HG02970 (cell line): ENCODE results near the gene CAV1.

Experiments used
- ATAC-seq: cut with Tn5 transposase; IDR thresholded peaks from one replicate; pipeline ENCODE4 v1.9.1; 2021; ENCODE audit warnings: mild to moderate bottlenecking, moderate library complexity, moderate number of reproducible peaks; ENCODE audit not compliant: unreplicated experiment, low FRiP score

The CAV1 gene

DNA sequence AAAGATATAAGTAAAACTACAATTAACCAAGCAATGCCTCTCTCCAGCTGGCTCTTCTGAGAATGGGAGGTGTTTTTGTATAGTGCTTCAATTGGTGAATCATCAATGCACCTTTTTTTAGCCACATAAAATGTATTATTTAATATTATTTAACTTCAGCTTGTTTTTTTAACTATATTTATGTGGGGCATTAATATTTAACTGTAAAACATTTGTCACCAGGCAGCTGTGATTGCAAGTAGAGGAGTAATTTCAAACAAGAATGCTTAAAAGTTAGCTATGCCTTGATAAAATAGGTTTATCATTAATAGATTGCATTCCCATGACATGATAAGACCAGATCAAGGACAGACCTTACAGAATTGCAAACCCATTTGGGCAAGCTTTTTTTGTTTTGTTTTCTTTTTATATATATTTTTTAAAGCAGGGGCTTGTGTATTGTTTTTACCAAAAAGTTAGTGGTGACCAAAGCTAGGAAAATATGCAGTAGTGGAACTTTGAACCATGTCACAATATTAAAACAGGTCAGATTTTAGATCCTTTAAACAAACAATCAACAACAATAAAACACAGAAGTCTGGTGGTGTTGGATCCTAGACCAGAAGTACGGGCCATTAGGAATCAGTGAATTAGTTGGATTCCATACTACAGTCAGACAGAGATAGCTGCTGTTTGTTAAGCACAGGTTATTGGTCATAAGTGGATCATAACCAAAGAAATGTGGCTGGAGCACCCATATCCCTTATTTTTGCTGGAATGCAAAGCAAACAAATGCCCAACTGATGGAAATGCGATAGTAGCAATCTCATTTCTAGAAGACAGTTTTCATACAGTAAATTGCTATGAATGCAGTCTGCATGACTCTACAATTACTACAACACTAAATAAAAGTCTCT lies 22.4 kb upstream of the CAV1 start:
- ATAC-seq, result no peak

- no peak for ATAC-seq
Measured at GRCh38 chr7:116503835-116504234, 21.0 kb upstream of the CAV1 start.

DNA sequence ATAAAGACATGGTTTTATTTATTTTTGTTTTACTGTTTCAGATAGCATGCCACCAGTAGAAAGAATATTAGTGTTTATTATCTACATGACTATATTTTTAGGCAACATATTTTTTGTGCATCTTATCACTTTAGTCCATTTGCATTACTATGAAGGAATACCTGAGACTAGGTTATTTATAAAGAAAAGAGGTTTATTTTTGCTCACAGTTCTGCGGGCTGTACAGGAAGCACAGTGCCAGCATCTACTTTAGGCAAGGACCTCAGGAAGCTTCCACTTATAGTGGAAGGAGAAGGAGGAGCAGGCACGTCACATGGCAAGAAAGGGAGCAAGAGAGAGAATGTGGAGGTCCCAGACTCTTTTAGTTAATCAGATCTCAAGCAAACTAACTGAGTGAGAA lies 19.6 kb upstream of the CAV1 start:
- ATAC-seq, result no peak

GRCh38 chr7:116505823-116506222 lies 19.0 kb upstream of the CAV1 start:
- ATAC-seq, result no peak

DNA sequence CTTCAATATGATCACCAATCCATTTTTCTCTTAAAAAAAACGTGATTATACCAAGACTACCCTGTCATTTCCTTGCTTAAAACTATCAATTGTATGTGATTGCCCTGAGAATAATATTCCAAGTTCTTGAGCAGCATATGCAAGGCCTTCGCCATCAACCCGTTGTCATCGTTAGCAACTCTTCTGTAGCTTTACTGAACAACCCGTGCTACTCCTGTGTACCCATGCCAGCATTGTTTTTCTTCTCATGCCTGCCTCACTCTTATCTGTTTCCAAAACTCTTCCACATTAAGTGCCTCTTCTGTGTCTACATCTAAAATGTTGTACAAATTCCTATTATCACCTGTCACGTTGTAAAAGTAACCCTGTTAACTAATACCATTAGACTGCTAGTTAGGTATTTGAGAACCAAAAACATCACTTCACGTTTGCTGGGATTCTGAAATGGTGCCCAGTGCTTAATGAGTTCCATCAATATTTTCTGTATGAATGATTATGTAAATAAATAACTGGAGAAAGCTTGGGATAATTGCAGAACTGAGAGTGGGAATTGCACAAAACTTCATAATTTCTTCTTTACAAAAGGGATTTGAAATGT lies 14.8 kb upstream of the CAV1 start:
- no peak for ATAC-seq

GRCh38 chr7:116510795-116511194 lies 14.0 kb upstream of the CAV1 start:
- no peak for ATAC-seq

- ATAC-seq, result peak; percentile 99
Measured at GRCh38 chr7:116511552-116512519, 13.0 kb upstream of the CAV1 start.

GRCh38 chr7:116512520-116513188 lies 12.2 kb upstream of the CAV1 start:
- no peak for ATAC-seq

DNA sequence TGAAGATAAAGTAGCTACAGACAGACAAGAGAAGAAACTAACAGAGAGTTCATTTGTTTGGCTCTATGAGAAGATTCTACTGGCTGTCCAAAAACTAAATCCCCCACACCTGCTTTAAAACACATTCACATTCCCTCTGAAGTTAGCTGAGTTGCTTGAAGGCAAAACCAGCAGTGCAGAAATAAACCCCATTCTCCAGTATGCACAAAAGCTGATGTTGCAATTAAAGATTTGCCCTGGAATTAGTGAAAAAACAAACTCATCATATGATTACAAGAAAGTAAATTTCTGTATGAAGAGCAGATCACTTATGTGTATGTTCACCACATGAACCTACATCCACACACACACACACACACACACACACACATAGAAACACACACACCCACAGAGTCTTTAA lies 9.3 kb upstream of the CAV1 start:
- ATAC-seq, result no peak

GRCh38 chr7:116516324-116516723 lies 8.5 kb upstream of the CAV1 start:
- no peak for ATAC-seq

DNA sequence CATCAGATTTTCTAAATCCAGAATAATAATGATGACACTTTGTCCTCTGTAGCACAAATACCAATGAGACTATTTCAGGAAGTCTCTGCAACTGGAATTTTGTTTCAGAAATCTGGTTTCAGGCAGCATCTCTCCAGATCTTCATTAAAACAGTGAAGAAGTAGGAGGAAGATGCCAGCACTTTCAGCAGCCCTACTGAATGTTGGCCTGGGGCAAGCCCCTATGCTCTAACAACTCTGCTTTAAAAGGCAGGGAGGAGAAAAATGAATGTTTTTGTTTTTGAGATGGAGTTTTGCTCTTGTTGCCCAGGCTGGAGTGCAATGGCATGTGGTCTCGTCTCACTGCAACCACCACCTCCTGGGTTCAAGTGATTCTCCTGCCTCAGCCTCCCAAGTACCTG lies 7.2 kb upstream of the CAV1 start:
- ATAC-seq, result no peak

GRCh38 chr7:116518961-116519360 lies 5.9 kb upstream of the CAV1 start:
- ATAC-seq, result no peak

DNA sequence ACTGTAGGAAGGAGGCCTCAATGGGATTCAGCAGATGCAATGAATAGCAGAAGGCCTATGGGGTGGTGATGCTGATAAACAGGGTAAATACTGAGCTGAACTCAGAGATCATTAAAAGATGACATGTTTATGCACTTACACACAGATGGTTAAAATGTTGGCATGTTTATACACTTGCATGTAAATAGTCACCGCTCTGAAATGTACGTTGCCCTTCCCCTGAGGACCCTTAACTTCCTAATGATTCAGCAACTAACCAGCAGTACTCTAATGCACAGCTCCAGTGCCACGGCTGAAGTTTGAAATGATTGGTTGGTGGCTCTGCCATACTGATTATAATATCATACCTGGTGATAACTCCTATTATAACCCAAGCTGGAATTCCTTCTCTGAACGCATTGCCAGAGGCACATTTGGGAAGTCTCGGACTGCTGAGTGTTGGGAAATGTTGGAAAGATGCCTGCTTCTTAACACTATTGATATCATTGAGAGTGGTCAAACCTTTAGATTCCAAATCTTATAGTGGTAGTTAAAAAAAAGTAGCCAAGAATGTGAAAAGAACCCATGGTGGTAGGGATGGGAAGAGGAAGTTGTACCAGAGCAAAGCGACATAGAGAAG lies 3.7 kb upstream of the CAV1 start:
- ATAC-seq, result no peak

DNA sequence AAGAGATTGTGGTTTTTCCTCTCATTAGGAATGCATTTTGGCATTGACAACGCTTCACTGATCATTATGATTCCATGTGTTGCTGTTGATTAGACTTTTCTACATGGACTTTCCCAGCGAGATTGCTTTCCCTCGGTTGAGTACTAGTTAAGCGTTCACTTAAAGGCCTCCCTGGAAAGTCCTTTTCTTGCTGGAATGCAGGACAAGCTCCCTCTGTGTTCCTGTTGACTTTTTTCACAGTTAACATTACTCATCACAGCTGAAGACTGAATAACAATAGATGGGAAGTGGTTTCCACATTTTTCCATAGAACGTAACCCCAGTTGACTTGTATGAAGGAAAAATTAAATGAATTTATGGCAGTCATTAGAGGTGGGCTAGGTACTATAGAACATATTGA lies 2.6 kb upstream of the CAV1 start:
- no peak for ATAC-seq

DNA sequence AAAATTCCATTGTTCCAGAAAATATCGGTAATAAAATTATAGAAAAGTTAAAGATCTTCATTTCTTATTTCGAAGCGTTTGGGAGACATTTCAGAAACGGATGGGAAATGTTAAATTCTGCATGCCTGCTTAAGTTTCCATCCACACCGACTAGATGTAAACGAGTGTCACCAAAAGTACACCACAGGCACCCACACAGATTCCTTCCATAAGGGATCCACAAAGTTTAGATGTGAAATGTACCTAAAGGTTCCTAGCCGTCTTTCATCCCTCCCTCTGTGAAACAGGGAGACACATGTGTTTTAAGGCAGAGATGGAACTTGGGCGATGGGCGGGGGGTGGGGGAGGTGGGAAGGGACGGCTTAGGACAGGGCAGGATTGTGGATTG lies 621 bp upstream of the CAV1 start:
- no peak for ATAC-seq

- ATAC-seq, result no peak
Measured at GRCh38 chr7:116525298-116525912, 569 bp downstream of the CAV1 start.

DNA sequence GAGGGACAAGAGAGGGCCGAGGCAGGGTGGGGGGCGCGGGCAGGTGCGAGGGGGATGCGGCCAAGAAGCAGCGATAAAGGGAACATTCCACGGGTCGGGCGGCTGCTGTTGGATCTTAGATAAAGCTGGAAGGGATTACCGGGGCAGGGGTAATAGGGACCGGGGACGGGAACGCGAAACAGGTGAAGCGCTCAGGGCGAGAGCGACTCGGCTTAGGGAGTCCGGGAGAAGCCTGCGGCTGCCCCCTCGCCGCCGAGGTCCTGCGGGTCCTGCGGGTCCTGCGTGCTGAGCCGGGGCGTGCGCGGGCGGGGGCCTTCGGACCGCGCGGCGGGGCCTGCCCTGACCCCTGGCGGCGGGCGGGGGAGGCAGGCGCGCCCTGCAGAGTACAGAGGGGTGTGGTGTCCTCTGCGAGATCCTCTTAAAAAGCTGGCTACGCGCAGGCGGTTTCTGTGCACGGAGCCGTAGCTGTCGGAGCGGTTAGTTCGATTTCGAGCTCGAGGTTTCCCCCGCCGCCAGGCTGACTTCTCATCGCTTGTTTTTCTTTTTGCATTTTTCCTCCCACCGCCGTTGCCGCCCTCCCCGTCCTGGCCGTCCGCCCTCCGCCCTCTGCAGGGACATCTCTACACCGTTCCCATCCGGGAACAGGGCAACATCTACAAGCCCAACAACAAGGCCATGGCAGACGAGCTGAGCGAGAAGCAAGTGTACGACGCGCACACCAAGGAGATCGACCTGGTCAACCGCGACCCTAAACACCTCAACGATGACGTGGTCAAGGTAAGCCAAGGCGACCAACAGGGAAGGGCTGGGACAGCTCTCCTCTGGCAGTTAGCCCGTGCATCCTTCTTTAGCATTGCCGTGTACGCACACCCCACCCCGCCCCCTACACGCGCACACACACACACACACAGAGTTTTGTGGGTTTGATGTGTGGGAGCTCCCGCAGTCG lies 1.4 kb downstream of the CAV1 start:
- peak; percentile 92 for ATAC-seq

- no peak for ATAC-seq
Measured at GRCh38 chr7:116526897-116527296, 2.1 kb downstream of the CAV1 start.
